AG09309 (cell line): Measurements from ENCODE around the gene GGT7.
"Not testable (repeated sequence)": the region's sequence is repeated elsewhere in the genome, so short reads cannot be mapped to it uniquely, and the experiment has no call there.

ENCODE experiments used
- DNase-seq: peaks from one replicate; pipeline ENCODE4 v3.0.0-alpha.2; 2010; ENCODE audit warnings: low read depth
- H3K4me3 ChIP-seq: 2 replicates; pipeline ENCODE4 v1.5.1; 2011; ENCODE audit warnings: mild to moderate bottlenecking, low read depth, low read length, moderate library complexity; ENCODE audit not compliant: control insufficient read depth
- TF ChIP-seq, protein P1 (sequence below): IDR thresholded peaks from 2 replicates; pipeline ENCODE4 v1.5.1; 2011; ENCODE audit warnings: mild to moderate bottlenecking, low read depth, low read length, inconsistent platforms; ENCODE audit not compliant: insufficient read depth, control insufficient read depth; ENCODE audit errors: missing control alignments

The GGT7 gene

DNA sequence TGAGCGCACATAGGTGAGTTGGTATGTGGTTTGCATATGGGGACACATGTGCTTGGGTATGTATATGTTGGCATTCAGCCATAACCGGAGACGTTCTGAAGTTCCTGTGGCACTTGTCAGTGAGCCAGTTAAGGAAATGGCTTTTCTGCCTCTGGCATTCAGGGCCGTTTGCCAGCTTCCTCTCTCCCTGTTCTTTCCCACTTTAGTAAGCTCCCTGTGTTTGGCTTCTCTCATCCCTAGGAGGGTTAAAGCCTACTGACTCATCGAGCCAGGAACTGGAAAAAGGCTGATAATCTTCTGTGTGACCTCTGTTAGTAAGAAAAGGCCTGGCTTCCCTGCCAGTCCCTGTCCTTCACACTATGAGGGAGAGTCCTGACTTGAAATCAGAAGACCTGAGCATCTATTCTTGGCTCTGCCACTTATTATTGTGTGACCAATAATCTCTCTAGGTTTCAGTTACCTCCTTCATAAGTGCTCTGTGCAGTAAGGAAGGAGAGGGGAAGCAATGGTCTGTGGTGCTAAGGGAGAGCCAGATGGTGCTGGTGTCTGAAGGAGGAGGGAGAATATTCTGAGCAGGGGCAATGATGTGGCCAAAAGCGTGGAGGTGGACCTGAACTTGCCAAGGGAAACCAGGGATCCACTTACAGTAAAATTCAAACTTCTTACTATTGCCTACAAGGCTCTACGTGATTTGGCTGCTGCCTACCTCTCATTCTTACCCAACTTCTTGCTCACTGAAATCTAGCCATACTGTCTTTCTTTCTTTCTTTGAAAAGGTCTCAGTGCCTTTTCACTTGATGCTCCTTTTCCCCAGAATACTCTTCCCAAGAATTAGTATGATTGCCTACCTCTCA, 35.2 kb upstream of the GGT7 start:
- TF ChIP-seq, protein P1, sequence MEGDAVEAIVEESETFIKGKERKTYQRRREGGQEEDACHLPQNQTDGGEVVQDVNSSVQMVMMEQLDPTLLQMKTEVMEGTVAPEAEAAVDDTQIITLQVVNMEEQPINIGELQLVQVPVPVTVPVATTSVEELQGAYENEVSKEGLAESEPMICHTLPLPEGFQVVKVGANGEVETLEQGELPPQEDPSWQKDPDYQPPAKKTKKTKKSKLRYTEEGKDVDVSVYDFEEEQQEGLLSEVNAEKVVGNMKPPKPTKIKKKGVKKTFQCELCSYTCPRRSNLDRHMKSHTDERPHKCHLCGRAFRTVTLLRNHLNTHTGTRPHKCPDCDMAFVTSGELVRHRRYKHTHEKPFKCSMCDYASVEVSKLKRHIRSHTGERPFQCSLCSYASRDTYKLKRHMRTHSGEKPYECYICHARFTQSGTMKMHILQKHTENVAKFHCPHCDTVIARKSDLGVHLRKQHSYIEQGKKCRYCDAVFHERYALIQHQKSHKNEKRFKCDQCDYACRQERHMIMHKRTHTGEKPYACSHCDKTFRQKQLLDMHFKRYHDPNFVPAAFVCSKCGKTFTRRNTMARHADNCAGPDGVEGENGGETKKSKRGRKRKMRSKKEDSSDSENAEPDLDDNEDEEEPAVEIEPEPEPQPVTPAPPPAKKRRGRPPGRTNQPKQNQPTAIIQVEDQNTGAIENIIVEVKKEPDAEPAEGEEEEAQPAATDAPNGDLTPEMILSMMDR, result no peak
- DNase-seq, result peak; percentile 50
- no peak overlapping the region for H3K4me3 ChIP-seq

DNA sequence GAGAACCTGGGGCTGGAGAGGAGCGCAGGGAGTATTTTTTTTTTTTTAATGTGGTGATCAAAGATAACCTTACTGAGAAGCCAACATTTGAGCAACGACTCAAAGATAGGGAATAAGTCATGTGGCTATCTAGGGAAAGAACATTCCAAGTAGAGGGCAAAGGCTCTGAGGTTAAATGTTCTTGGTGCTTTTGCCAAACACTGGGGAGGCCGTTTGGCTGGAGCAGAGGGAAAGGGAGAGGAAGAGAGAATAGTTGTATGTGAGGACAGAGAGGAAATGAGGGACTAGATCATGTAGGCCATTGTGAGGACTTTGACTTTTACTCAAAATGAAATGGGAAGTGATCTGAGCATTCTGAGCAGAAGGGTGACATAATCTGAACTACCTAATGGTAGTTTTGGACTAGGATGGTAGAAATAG, 31.6 kb upstream of the GGT7 start:
- TF ChIP-seq, protein P1, result no peak
- no peak for DNase-seq

DNA sequence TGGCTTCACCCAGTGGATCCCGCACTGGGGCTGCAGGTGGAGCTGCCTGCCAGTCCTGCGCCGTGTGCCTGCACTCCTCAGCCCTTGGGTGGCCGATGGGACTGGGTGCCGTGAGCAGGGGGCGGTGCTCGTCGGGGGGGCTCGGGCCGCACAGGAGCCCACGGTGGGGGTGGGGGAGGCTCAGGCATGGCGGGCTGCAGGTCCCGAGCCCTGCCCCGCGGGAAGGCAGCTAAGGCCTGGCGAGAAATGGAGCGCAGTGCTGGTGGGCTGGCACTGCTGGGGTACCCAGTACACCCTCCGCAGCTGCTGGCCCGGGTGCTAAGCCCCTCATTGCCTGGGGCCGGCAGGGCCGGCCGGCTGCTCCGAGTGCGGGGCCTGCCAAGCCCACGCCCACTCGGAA, 26.1 kb upstream of the GGT7 start:
- not testable (repeated sequence) for DNase-seq

More for the DNA sequence above, 31.6 kb upstream of the GGT7 start:
- no peak overlapping the region for H3K4me3 ChIP-seq

DNA sequence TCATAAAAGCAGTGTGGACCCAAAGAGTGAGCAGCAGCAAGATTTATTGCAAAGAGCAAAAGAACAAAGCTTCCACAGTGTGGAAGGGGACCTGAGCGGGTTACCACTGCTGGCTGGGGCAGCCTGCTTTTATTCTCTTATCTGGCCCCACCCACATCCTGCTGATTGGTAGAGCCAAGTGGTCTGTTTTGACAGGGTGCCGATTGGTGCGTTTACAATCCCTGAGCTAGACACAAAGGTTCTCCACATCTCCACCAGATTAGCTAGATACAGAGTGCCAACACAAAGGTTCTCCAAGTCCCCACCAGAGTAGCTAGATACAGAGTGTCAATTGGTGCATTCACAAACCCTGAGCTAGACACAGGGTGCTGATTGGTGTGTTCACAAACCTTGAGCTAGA, 25.5 kb upstream of the GGT7 start:
- not testable (repeated sequence) for DNase-seq, H3K4me3 ChIP-seq

More for the DNA sequence above, 26.1 kb upstream of the GGT7 start:
- H3K4me3 ChIP-seq, result not testable (repeated sequence)

DNA sequence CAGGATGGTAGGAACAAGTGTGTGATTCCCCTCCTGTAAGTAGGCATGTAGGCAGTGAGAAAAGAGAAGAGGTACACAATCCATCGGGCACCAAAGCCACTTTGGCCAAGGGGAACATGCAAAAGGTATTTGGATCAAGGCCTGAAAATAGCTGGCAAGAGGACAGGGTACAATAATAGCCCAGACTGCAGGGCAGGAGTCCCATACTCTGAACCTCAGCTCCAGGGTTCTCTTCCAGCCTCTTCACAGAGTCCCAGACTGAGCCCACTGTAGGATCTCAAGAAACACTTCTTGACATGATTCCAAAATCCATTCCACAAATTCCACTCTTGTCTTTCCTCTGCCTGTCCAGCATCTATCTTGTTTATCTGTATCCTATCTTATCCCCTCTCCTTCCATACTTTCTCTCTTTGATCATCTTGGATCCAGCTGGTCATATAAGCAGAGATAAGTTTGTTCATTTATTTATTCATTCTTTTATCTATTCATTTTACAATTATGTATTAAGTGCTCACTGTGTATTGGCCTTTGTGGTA, 23.5 kb upstream of the GGT7 start:
- TF ChIP-seq, protein P1, result no peak
- H3K4me3 ChIP-seq, result no peak overlapping the region
- DNase-seq, result no peak

DNA sequence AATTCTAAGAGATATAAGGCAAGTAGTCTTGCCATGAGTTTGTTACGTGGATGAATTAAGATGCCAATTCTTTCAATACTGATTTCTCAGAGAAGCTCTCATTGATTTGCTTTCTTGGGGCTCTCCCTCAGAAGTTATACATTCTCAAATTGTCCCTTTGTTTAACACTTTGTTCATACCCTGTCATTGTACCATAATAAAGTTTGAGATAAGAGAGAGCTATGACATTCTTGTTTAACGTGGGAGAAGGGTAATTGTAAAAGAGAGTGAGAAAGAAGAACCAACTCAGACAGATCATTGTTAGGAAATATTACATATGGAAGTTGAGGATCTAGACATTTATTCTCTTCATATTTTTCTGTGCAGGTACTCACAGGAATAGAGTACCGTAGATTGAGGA, 22.8 kb upstream of the GGT7 start:
- H3K4me3 ChIP-seq, result no peak overlapping the region
- TF ChIP-seq, protein P1, result no peak
- DNase-seq, result no peak

DNA sequence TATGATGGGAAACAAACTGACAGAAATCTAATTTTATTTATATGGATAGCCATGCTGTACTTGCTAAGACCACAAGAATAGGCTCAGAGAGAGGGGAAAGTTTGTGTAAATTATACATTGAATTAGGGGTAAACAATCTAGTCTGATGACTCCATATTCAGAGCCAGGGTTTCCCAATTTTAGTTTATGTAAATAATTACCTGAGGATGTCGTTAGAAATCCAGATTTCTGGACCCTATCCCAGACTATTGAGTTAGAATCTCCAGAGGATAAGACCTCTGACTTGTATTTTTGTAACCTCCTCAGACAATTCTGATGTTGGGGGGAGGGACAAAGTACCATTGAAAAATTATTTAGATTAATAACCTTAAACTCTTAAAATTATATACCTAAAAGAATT, 22.1 kb upstream of the GGT7 start:
- TF ChIP-seq, protein P1, result no peak
- DNase-seq, result no peak

More for the DNA sequence above, 22.1 kb upstream of the GGT7 start:
- H3K4me3 ChIP-seq, result no peak overlapping the region
